ENCODE measurements around the gene DOCK1.
A peak's percentile ranks its signal among the peaks of the same experiment; 100 is the strongest.

The DOCK1 gene

DNA sequence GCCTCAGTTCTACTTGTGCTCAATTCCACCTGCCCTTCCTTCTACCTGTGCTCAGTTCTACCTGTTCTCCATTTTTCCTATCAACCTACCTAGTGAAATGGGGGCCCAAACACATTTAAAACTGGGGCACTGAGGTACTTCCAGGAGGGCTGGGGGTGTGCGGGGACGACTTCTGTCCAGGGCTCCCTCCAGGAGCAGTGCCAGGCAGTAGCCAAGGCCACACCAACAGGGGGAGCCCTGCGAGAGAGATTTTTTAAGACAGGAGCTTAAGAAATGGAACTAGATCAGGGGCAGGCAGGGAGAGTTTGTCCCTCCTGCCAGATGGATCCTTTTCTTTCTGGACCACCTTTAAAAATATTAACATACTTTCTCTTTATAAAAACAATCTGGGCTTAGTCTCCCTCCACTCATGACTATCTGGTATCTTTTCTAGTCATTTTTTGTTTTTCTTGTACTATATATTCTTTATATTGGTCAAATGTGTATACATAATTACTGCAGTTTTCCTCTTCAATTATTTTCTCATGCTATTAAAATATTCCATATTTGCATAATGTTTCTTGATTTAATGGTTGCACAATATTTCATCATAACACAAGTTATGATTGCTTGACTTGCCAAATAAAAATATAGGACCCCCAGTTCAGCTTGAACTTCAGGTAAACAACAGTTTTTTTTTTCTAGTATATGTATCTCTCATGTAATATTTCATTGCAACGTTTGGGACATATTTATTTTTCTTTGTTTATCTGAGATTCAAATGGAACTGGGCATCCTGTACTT, 338.5 kb downstream of the DOCK1 start:
- peak; percentile 7 for DNase-seq
- no peaks in the 10 kb centered on the region for H3K79me2 ChIP-seq (ENCODE audit: low read length)
- no peak overlapping the region for H3K4me3 ChIP-seq (ENCODE audit: low read length)
- no peaks in the 10 kb centered on the region for H3K27me3 ChIP-seq (replicated peaks; ENCODE audit: insufficient read depth, low read length)
- H3K27ac ChIP-seq (ENCODE audit: low read length), result no peak overlapping the region
- TF ChIP-seq EZH2phosphoT487 (IDR thresholded peaks at IDR 0.05; ENCODE audit: low read length), result no peak
- peak; percentile 29 for TF ChIP-seq CTCF (IDR thresholded peaks at IDR 0.05; ENCODE audit: low read length)
- no peak for TF ChIP-seq EZH2 (optimal IDR thresholded peaks at IDR 0.05; ENCODE audit: low read depth, low read length)
- no peak overlapping the region for H3K9ac ChIP-seq (ENCODE audit: low read length)
- H2AFZ ChIP-seq (ENCODE audit: low read length), result no peak overlapping the region
- no peaks in the 10 kb centered on the region for H4K20me1 ChIP-seq (ENCODE audit: insufficient read depth, low read length)
- no peaks in the 10 kb centered on the region for H3F3A ChIP-seq (ENCODE audit: insufficient read depth, low read length)
- H3K4me1 ChIP-seq (ENCODE audit: low read length), result no peaks in the 10 kb centered on the region
- no peaks in the 10 kb centered on the region for H3K9me2 ChIP-seq (replicated peaks; ENCODE audit: insufficient read depth, low read length)
- no peaks in the 10 kb centered on the region for H3K36me3 ChIP-seq (replicated peaks; ENCODE audit: insufficient read depth, low read length)
- no peaks in the 10 kb centered on the region for H3K9me3 ChIP-seq (replicated peaks; ENCODE audit: insufficient read depth, low read length)
- H3K4me2 ChIP-seq (ENCODE audit: low read depth, low read length), result no peak overlapping the region

- no peaks in the 10 kb centered on the region for H4K20me1 ChIP-seq (ENCODE audit: insufficient read depth, low read length)
- no peak overlapping the region for H3K9ac ChIP-seq (ENCODE audit: low read length)
- no peaks in the 10 kb centered on the region for H3K36me3 ChIP-seq (replicated peaks; ENCODE audit: insufficient read depth, low read length)
- TF ChIP-seq CTCF (IDR thresholded peaks at IDR 0.05; ENCODE audit: low read length) (no peak), EZH2phosphoT487 (IDR thresholded peaks at IDR 0.05; ENCODE audit: low read length) (no peak), EZH2 (optimal IDR thresholded peaks at IDR 0.05; ENCODE audit: low read depth, low read length) (no peak)
- H3F3A ChIP-seq (ENCODE audit: insufficient read depth, low read length), result no peaks in the 10 kb centered on the region
- no peak overlapping the region for H2AFZ ChIP-seq (ENCODE audit: low read length)
- no peaks in the 10 kb centered on the region for H3K27me3 ChIP-seq (replicated peaks; ENCODE audit: insufficient read depth, low read length)
- H3K4me2 ChIP-seq (ENCODE audit: low read depth, low read length), result no peak overlapping the region
- no peak for DNase-seq
- no peaks in the 10 kb centered on the region for H3K9me3 ChIP-seq (replicated peaks; ENCODE audit: insufficient read depth, low read length)
- no peak overlapping the region for H3K4me3 ChIP-seq (ENCODE audit: low read length)
- H3K4me1 ChIP-seq (ENCODE audit: low read length), result no peaks in the 10 kb centered on the region
- H3K79me2 ChIP-seq (ENCODE audit: low read length), result no peaks in the 10 kb centered on the region
- H3K9me2 ChIP-seq (replicated peaks; ENCODE audit: insufficient read depth, low read length), result no peaks in the 10 kb centered on the region
- H3K27ac ChIP-seq (ENCODE audit: low read length), result no peak overlapping the region
These were observed 340.2 kb downstream of the DOCK1 start for GRCh38 chr10:127245456-127245855.

DNA sequence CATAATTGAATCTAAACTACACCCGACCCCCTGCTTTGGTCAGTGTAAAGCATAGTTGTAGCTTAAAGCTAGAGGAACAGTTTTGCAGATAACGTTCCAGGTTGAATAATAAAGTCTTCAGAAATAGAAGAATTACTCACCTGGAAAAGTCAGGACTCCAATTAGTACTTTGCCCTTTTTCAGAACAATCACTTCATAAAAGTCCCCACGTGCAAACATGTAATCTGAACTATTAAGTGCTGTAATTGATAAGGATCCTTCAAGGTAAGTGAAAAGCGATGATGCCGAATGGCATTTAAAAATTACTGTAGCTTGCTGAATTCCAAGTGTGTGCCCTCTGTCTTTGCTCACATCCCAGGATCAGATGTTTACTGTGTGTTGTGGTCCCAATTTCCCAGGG, 344.8 kb downstream of the DOCK1 start:
- Histone ChIP-seq H3F3A (ENCODE audit: insufficient read depth, low read length) (no peaks in the 10 kb centered on the region), H3K36me3 (replicated peaks; ENCODE audit: insufficient read depth, low read length) (no peaks in the 10 kb centered on the region), H3K27me3 (replicated peaks; ENCODE audit: insufficient read depth, low read length) (no peaks in the 10 kb centered on the region), H3K4me3 (ENCODE audit: low read length) (no peak overlapping the region), H3K4me2 (ENCODE audit: low read depth, low read length) (no peak overlapping the region), H2AFZ (ENCODE audit: low read length) (no peak overlapping the region), H3K9ac (ENCODE audit: low read length) (no peak overlapping the region), H3K79me2 (ENCODE audit: low read length) (no peaks in the 10 kb centered on the region), H3K4me1 (ENCODE audit: low read length) (no peaks in the 10 kb centered on the region), H3K27ac (ENCODE audit: low read length) (no peak overlapping the region), H3K9me3 (replicated peaks; ENCODE audit: insufficient read depth, low read length) (no peaks in the 10 kb centered on the region), H3K9me2 (replicated peaks; ENCODE audit: insufficient read depth, low read length) (no peaks in the 10 kb centered on the region), H4K20me1 (ENCODE audit: insufficient read depth, low read length) (no peaks in the 10 kb centered on the region)
- DNase-seq, result no peak
- no peak for TF ChIP-seq CTCF (IDR thresholded peaks at IDR 0.05; ENCODE audit: low read length)
- no peak for TF ChIP-seq EZH2 (optimal IDR thresholded peaks at IDR 0.05; ENCODE audit: low read depth, low read length)
- no peak for TF ChIP-seq EZH2phosphoT487 (IDR thresholded peaks at IDR 0.05; ENCODE audit: low read length)

Data from MM.1S (cell line).